ENCODE measurements around the gene CALY. TPM values are rescaled to one million over a fixed set of nuclear protein-coding genes. Genes with fewer than 3 reads are reported as not detected.
A peak's percentile ranks its signal among the peaks of the same experiment; 100 is the strongest.

CALY gene
- total and polyA plus RNA-seq, 4 experiments from 2014 or later, result 1.4 to 7.2 (median 4.3) TPM

DNA sequence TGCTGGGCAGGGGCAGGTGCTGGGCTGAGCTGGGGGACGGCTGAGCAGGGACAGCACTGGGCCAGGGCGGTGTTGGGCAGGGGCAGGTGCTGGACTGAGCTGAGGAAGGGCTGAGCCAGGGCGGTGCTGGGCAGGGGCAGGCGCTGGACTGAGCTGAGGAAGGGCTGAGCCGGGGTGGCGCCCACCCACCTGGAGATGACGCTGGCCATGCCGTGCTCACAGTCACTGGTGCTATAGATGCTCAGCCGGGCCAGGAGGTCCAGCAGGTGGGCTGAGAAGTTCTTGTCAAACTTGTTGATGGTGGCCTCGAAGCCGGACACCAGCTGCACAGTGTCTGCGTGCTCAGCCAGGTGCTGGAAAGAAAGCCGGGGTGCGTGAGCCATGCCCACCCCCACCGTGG is 55.6 kb downstream of the CALY start:
- no peak for DNase-seq
- Histone ChIP-seq H3K4me1 (ENCODE audit: insufficient read depth, low read length) (peaks cover 36% of the 10 kb centered on the region), H3K27me3 (ENCODE audit: insufficient read depth, low read length) (no peaks in the 10 kb centered on the region), H3K27ac (ENCODE audit: low read depth, low read length) (no peak overlapping the region), H3K4me3 (ENCODE audit: low read length in 2 of 2) (no peak overlapping the region), H3K9me3 (ENCODE audit: control insufficient read depth in 1 of 2, low read length in 2 of 2) (no peaks in the 10 kb centered on the region), H3K36me3 (ENCODE audit: insufficient read depth, low read length) (peaks cover 45% of the 10 kb centered on the region)
- H3K27me3 Mint-ChIP-seq, result no peaks in the 10 kb centered on the region
- POLR2A ChIA-PET (ENCODE audit: partially characterized antibody), result interaction anchor here (2.5 to 11.6 kb wide), 2 partner anchors 20 to 26 kb away, joined by 8 to 236 read pairs; no protein-coding TSS in a partner anchor
- no peaks in the 10 kb centered on the region for H3K9me3 Mint-ChIP-seq
- intact Hi-C loops (cut with micrococcal nuclease), result no loop called here
- H3K4me3 Mint-ChIP-seq, result no peak overlapping the region
- H3K27ac Mint-ChIP-seq, result no peak overlapping the region
- CTCF ChIA-PET (ENCODE audit: partially characterized antibody), result interaction anchor here (1.0 to 1.5 kb wide), 2 partner anchors 22 to 26 kb away, joined by 3 to 7 read pairs; no protein-coding TSS in a partner anchor
- H3K4me1 Mint-ChIP-seq, result peaks cover 17 to 36% (median 27%) of the 10 kb centered on the region in 4 donors
- H3K36me3 Mint-ChIP-seq, result peaks cover 28 to 43% of the 10 kb centered on the region in 2 donors

DNA sequence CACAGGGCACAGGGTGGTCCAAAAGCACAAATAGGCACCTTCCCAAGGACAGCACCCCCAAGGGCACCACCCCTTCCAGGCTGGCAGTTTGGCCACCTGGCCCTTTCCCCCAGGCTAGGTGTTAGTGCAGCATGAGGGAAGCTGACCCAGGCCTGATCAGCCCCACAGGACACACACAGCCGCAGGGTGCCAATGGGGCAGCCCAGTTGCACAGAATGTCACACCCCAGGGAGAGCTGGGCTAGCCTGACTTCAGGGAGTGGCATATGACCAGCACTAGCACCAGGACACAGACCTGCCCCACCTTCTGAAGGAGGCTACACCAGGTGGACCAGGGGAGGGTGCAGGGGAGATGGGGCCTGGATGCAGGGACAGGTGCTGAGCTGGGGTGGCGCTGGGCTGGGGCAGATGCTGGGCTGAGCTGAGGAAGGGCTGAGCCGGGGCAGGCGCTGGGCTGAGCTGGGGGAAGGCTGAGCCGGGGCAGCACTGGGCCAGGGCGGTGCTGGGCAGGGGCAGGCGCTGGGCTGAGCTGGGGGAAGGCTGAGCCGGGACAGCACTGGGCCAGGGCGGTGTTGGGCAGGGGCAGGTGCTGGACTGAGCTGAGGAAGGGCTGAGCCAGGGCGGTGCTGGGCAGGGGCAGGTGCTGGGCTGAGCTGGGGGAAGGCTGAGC is 56.2 kb downstream of the CALY start:
- no peaks in the 10 kb centered on the region for H3K27me3 Mint-ChIP-seq
- Histone ChIP-seq H3K27ac (ENCODE audit: low read depth, low read length) (no peak overlapping the region), H3K9me3 (ENCODE audit: control insufficient read depth in 1 of 2, low read length in 2 of 2) (no peaks in the 10 kb centered on the region), H3K27me3 (ENCODE audit: insufficient read depth, low read length) (no peaks in the 10 kb centered on the region), H3K36me3 (ENCODE audit: insufficient read depth, low read length) (peaks cover 40% of the 10 kb centered on the region), H3K4me3 (ENCODE audit: low read length in 2 of 2) (no peak overlapping the region), H3K4me1 (ENCODE audit: insufficient read depth, low read length) (peaks cover 39% of the 10 kb centered on the region)
- H3K4me1 Mint-ChIP-seq, result peaks cover 15 to 37% (median 29%) of the 10 kb centered on the region in 4 donors
- intact Hi-C loops (cut with micrococcal nuclease), result no loop called here
- POLR2A ChIA-PET (ENCODE audit: partially characterized antibody), result interaction anchor here (0.7 to 11.6 kb wide), 3 partner anchors 19 to 78 kb away, joined by 3 to 236 read pairs (median 8); no protein-coding TSS in a partner anchor
- no peaks in the 10 kb centered on the region for H3K9me3 Mint-ChIP-seq
- no peak for DNase-seq
- CTCF ChIA-PET (ENCODE audit: partially characterized antibody), result interaction anchor here (1.5 to 3.1 kb wide), 2 partner anchors 27 kb away, joined by 7 to 16 read pairs; no protein-coding TSS in a partner anchor
- peaks cover 23 to 43% of the 10 kb centered on the region in 2 donors for H3K36me3 Mint-ChIP-seq
- no peak overlapping the region for H3K4me3 Mint-ChIP-seq
- H3K27ac Mint-ChIP-seq, result peak overlapping the region in 5 of 7 donors; percentile 11 to 98 (median 97)

DNA sequence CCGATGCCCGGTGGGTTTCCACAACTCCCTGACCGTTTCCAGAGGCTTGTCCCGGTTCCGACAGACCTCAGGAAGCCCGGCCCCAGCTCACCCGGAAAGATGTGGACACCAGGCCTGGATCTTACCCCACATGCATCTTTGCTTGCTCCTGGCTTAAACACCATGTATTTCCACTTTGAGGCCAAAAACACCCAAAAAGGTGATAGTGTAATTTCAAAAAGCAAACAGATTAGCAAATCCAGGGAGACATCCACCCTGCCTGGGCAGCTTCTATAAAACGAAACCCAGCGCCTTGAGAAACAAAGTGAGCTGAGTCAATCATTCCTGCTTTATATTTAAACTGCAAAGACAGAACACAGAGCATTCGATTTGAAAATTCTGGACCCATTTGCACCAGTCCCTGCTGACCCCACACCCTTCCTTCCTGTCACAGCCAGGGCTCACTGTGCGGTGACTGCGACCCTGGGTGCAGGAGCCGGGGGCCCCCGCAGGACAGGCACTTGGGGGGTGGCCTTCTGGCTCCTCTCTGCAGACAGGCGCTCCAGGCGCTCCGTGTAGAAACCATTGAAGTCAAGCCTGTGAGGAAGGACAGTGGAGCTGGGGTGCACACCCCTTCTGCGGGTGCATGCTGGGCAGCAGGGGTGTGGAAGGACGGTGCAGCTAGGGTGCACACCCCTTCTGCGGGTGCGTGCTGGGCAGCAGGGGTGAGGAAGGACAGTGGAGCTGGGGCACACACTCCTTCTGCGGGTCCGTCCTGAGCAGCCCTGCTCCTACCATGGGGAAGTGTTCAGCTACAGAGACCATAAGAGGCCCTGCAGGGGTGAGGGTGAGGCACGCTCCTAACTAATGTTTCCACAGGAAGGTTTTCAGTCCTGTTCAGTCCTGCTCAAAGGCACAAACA is 57.1 kb downstream of the CALY start:
- Mint-ChIP-seq H3K4me3 (peak overlapping the region in 1 of 8 donors; percentile 10), H3K36me3 (peaks cover 17 to 45% of the 10 kb centered on the region in 2 donors), H3K27ac (peak overlapping the region; percentile 75 to 99 (median 98)), H3K27me3 (no peaks in the 10 kb centered on the region), H3K9me3 (no peaks in the 10 kb centered on the region), H3K4me1 (peaks cover 15 to 47% (median 34%) of the 10 kb centered on the region in 4 donors)
- peaks cover 31% of the 10 kb centered on the region for H3K36me3 ChIP-seq (ENCODE audit: insufficient read depth, low read length)
- POLR2A ChIA-PET (ENCODE audit: partially characterized antibody), result interaction anchor here (0.7 to 11.6 kb wide), 3 partner anchors 18 to 79 kb away, joined by 3 to 236 read pairs (median 8); no protein-coding TSS in a partner anchor
- H3K27me3 ChIP-seq (ENCODE audit: insufficient read depth, low read length), result no peaks in the 10 kb centered on the region
- CTCF ChIA-PET (ENCODE audit: partially characterized antibody), result interaction anchor here (1.0 to 3.1 kb wide), 4 partner anchors 21 to 28 kb away, joined by 3 to 16 read pairs (median 9); no protein-coding TSS in a partner anchor
- no peak overlapping the region for H3K4me3 ChIP-seq (ENCODE audit: low read length in 2 of 2)
- DNase-seq, result no peak
- intact Hi-C loops (cut with micrococcal nuclease), result no loop called here
- H3K4me1 ChIP-seq (ENCODE audit: insufficient read depth, low read length), result peaks cover 47% of the 10 kb centered on the region
- H3K27ac ChIP-seq (ENCODE audit: low read depth, low read length), result peak overlapping the region; percentile 99
- H3K9me3 ChIP-seq (ENCODE audit: control insufficient read depth in 1 of 2, low read length in 2 of 2), result no peaks in the 10 kb centered on the region

DNA sequence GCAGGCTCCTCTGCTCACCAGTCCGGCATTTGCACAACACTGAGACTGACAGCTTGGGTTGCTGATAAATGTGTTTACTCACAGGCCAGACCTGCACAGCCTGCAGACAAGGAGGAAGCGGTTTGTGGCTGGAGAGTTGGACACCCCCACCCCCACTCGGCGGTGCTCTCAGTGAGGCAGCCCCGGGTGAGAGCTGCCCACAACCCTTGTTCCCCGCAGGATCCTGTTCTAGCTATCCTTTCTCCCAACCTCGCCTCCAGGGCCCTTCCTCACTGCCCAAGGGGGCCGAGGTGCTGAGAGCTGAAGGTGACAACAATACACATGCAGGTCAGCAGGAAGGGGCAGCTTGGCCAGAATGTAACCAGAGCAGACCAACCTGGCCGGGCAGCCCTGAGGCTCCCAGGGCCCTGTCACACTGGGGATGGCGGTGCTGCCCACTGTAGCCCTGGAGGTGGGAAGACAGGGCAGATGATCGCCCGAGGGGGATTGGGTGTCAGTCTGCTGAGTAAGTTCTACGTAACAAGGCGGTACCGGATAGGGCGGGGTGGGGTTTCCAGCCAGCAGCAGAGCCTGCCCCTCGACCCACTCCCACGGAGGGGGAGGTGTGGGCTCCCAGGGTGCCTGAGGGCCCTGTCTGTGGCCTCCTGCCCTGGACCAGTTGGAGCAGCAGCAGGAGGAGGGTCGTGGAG is 58.0 kb downstream of the CALY start:
- ChIA-PET POLR2A (ENCODE audit: partially characterized antibody) (interaction anchor here (0.6 to 11.6 kb wide), 5 partner anchors 17 to 94 kb away, joined by 3 to 236 read pairs (median 5); partner anchors contain the start of genes CALY, ECHS1, TUBGCP2 and ZNF511), CTCF (ENCODE audit: partially characterized antibody) (interaction anchor here (1.0 to 3.1 kb wide), 10 partner anchors 10 to 136 kb away, joined by 3 to 16 read pairs (median 6); no protein-coding TSS in a partner anchor)
- H3K27ac Mint-ChIP-seq, result peak overlapping the region; percentile 95 to 99 (median 98)
- DNase-seq, result peak; percentile 73 to 89 (median 77)
- intact Hi-C loops (cut with micrococcal nuclease), result no loop called here
- peaks cover 10 to 40% of the 10 kb centered on the region in 2 donors for H3K36me3 Mint-ChIP-seq
- Histone ChIP-seq H3K27ac (ENCODE audit: low read depth, low read length) (peak overlapping the region; percentile 99), H3K36me3 (ENCODE audit: insufficient read depth, low read length) (peaks cover 24% of the 10 kb centered on the region), H3K4me3 (ENCODE audit: low read length in 2 of 2) (peak overlapping the region in 1 of 2 donors; percentile 3), H3K4me1 (ENCODE audit: insufficient read depth, low read length) (peaks cover 50% of the 10 kb centered on the region), H3K9me3 (ENCODE audit: control insufficient read depth in 1 of 2, low read length in 2 of 2) (no peaks in the 10 kb centered on the region), H3K27me3 (ENCODE audit: insufficient read depth, low read length) (no peaks in the 10 kb centered on the region)
- peaks cover 15 to 48% (median 35%) of the 10 kb centered on the region in 4 donors for H3K4me1 Mint-ChIP-seq
- H3K4me3 Mint-ChIP-seq, result peak overlapping the region; percentile 80 to 96 (median 89)
- no peaks in the 10 kb centered on the region for H3K27me3 Mint-ChIP-seq
- H3K9me3 Mint-ChIP-seq, result no peaks in the 10 kb centered on the region

DNA sequence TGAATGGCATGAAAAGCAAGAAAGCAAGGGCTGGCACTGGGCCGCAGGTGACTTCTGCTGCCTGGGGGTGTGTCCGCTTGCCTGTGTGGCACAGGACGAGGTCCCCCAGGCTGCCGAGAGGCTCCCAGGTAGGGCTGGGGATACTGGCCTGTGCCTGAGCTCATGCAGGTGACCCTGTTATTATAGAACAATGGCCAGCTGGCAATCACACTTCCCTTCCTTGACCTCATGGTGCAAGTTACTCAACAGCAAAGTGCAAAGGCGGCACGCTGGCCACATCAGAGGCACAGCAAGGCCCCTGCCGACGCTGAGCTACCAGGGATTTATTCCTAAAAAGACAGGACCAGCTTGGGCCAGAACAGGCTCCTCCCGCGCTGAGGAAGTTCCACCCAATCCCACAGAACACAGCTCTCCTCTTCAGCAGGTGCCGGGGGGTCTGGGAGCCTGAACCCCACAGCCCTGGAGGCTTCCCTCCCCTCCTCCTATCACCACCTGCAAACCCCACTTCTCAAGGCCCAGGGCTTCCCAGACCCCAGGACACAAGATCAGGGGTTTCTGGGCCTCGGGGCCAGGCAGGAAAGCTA is 58.6 kb downstream of the CALY start:
- ChIA-PET CTCF (ENCODE audit: partially characterized antibody) (interaction anchor here (0.9 to 3.1 kb wide), 10 partner anchors 11 to 135 kb away, joined by 3 to 16 read pairs (median 6); no protein-coding TSS in a partner anchor), POLR2A (ENCODE audit: partially characterized antibody) (interaction anchor here (0.6 to 11.6 kb wide), 5 partner anchors 17 to 95 kb away, joined by 3 to 236 read pairs (median 5); partner anchors contain the start of genes CALY, ECHS1, TUBGCP2 and ZNF511)
- peak overlapping the region; percentile 80 to 96 (median 89) for H3K4me3 Mint-ChIP-seq
- H3K27ac Mint-ChIP-seq, result peak overlapping the region; percentile 95 to 99 (median 98)
- Histone ChIP-seq H3K27me3 (ENCODE audit: insufficient read depth, low read length) (no peaks in the 10 kb centered on the region), H3K27ac (ENCODE audit: low read depth, low read length) (peak overlapping the region; percentile 99), H3K4me3 (ENCODE audit: low read length in 2 of 2) (peak overlapping the region in 1 of 2 donors; percentile 3), H3K4me1 (ENCODE audit: insufficient read depth, low read length) (peaks cover 50% of the 10 kb centered on the region), H3K9me3 (ENCODE audit: control insufficient read depth in 1 of 2, low read length in 2 of 2) (no peaks in the 10 kb centered on the region), H3K36me3 (ENCODE audit: insufficient read depth, low read length) (peaks cover 26% of the 10 kb centered on the region)
- peaks cover 15 to 48% (median 35%) of the 10 kb centered on the region in 4 donors for H3K4me1 Mint-ChIP-seq
- peak in 1 of 5 donors; percentile 44 for DNase-seq
- H3K9me3 Mint-ChIP-seq, result no peaks in the 10 kb centered on the region
- no peaks in the 10 kb centered on the region for H3K27me3 Mint-ChIP-seq
- H3K36me3 Mint-ChIP-seq, result peaks cover 7 to 37% of the 10 kb centered on the region in 2 donors
- intact Hi-C loops (cut with micrococcal nuclease), result no loop called here
